GM12865 (cell line): ENCODE results near the gene TBX20.

ENCODE experiments used
- DNase-seq: peaks from one replicate; pipeline ENCODE4 v3.0.0; 2010; ENCODE audit warnings: low read depth
- H3K4me3 ChIP-seq: 2 replicates; pipeline ENCODE4 v1.5.1; 2011; ENCODE audit warnings: mild to moderate bottlenecking, low read depth, low read length, control low read depth
- TF ChIP-seq, protein P1 (sequence below): IDR thresholded peaks from 2 replicates; pipeline ENCODE4 v1.5.1; 2011; ENCODE audit warnings: low read length, control low read depth, low read depth, inconsistent platforms; ENCODE audit not compliant: insufficient read depth; ENCODE audit errors: missing control alignments

TBX20 gene

DNA sequence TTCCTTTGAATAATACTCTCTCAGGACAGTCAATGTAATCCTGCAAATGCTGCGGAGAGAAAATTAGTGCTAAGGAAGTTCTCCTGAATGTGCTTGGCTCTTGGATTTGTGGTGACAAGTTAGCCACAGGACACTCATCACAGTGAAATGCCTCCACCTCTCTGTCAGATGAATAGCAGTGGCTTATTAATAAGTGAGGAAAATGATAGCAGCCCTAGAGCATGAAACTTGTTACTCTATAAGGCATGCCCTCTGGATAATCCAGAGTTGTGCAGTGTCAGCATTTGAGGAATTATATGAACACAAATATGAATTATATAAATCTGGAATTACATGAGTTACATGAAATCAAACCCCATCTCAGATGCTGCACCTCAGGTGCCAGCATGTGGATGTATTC, 23.5 kb upstream of the TBX20 start:
- no peak for DNase-seq
- no peak overlapping the region for H3K4me3 ChIP-seq
- TF ChIP-seq, protein P1, sequence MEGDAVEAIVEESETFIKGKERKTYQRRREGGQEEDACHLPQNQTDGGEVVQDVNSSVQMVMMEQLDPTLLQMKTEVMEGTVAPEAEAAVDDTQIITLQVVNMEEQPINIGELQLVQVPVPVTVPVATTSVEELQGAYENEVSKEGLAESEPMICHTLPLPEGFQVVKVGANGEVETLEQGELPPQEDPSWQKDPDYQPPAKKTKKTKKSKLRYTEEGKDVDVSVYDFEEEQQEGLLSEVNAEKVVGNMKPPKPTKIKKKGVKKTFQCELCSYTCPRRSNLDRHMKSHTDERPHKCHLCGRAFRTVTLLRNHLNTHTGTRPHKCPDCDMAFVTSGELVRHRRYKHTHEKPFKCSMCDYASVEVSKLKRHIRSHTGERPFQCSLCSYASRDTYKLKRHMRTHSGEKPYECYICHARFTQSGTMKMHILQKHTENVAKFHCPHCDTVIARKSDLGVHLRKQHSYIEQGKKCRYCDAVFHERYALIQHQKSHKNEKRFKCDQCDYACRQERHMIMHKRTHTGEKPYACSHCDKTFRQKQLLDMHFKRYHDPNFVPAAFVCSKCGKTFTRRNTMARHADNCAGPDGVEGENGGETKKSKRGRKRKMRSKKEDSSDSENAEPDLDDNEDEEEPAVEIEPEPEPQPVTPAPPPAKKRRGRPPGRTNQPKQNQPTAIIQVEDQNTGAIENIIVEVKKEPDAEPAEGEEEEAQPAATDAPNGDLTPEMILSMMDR: no peak

DNA sequence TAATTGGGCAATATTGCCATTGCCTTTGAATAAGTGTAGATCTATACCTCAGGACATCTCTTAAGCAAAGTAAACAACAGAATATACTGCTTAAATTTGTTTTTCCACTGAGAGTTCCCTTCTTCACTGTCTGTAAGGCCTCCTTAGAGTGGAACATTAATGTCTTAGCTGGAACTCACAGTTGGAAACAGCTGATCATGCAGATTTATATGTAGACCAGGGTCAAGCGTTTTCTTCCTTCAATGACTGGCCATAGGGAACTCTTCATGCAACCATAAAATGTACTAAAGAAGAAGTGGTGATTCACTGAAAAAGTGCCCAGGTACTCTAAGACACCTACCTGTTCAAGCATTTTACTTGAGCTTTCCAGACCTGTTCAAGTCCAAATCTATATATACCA, 18.3 kb upstream of the TBX20 start:
- TF ChIP-seq, protein P1: no peak
- no peak overlapping the region for H3K4me3 ChIP-seq
- no peak for DNase-seq

DNA sequence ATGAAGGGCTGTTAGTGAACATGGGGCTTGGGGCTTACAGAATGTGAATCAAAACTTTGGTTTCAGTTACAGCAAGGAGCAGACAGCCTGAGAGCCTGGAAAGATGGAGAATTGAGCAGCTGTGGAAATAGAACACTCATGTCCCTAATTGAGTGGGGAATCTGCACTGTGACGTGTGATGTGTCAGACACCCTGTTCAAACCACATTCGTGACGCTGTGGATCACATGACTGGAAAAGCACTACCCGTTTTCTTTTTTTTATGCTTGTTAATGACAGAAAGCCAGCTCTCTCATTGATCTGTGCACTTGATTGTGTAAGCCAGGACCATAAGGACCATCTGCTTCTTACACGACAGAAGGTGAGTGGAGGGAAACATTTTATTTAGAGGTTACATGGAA, 15.1 kb upstream of the TBX20 start:
- TF ChIP-seq, protein P1: no peak
- DNase-seq: no peak
- H3K4me3 ChIP-seq: no peak overlapping the region

DNA sequence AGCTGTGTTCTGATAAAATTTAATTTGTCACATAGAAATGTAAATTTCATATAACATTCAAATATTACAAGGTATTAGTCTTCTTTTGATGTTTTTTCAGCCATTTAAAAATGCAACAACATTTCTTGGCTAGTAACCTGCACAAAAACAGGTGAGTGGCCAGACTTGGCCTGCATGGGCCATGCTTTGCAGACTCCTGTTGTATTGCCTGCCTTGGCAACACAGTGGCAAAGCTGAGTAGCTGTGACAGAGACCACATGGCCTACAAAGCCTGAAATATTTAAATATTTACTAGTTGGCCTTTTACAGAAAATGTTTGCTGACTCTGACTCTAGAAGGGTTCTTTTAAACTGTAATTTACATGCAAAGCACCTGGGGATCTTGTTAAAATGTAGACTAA, 13.5 kb upstream of the TBX20 start:
- TF ChIP-seq, protein P1: no peak
- H3K4me3 ChIP-seq: no peak overlapping the region
- DNase-seq: no peak

DNA sequence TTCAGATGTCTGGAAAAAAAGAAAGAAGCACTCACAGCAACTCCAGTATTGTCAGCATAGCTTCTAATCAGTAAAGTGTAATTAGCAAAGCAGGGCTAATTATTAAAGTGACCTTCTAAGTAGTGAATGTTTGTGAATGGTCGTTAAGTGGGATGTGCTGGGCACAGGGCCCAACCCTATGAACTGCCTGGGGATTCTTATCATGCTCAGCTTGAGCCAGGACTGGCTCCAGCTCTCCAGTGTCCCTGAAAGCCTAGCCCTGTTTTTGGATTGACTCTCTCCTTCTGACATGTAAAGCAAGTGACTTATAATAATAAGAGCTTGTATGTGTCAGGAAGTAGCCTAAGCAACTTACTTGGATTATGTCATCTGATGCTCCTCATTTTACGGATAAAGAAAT, 9.5 kb upstream of the TBX20 start:
- DNase-seq: no peak
- TF ChIP-seq, protein P1: no peak
- no peak overlapping the region for H3K4me3 ChIP-seq

DNA sequence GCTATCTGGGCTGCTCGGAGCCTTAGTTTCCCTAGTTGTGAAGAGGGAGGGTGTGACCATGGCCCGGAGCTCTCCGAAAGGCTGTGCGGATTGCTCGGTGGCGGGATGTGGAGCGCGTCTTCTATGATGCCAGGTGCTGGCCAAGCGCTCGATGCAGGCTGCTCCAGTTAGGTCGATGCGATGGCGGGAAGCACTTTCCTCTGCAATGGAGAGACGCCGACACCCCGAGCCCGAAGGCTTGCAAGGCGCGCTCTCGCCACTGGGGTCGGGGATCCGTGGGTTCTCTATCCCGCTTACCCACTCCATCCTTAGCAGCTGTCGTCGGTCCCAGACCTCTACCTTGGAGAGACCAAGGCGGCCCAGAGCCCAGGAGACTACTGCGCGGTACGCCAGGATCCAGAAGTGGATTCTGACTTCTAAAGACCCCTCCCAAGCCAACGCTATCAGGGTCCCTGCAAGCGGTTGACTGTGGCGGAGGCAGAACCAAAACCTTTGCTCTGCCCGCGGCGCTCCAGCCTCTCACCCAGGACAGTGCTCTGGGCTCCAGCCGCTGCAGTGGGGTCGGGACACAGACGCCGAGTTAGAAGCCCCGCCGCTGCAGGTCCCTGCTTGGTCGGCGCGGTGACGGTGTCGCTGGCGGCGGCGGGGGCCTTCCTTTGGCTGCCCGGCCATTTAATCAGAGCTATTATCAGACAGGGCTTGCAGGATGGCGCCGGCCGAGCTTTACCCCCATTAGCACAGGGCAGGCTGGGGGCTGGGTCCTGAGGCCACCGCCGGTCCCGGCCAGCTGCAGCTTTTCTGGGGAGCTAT, 7.8 kb upstream of the TBX20 start:
- DNase-seq: no peak
- no peak overlapping the region for H3K4me3 ChIP-seq
- TF ChIP-seq, protein P1: no peak

DNA sequence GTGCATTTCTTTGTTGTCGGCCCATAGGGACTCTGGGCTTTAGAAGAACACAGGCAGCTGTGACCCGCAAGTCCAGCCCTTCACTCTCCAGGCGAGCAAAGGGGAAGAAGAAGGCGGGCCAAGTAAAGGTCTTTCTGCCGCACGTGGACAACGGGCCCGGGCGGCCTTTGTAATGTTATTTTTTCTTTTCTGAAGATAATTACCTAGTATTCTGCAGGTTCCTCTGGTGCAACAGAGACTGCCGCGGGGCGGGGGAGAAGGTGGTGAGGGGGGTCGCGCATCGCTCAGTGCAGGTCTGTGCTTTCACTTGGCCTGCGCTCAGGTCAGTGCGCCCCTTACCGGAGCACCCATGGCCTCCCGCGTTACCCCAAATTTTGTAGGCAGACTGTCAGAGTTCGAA, 7.1 kb upstream of the TBX20 start:
- no peak for DNase-seq
- TF ChIP-seq, protein P1: no peak
- H3K4me3 ChIP-seq: no peak overlapping the region
